ENCODE results near the gene ZNF492.
"Not testable (repeated sequence)": the region's sequence is repeated elsewhere in the genome, so short reads cannot be mapped to it uniquely, and the experiment has no call there.

ZNF492 gene

DNA sequence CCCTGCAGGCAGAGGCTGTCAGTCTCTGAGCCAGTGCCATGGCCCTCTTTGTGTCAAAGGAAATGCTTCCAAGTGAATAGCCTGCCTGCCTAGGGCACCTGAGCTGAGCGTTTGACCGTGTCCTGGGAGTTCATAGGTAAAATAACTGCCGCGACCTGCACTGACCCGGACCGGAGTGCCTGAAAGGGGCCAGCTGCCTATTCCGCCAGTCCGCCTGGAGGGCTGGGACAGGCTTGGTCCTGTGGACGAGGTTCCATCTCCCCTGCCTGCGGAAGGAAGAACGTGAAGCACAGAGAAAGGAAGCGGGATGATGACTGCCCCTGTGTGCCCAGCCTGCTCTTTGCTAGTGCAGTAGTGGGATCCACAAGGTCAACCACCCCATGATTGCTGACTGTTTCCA is 17.5 kb upstream of the ZNF492 start:
- H3K27ac ChIP-seq = no peak overlapping the region
- no peak for DNase-seq (ENCODE audit: low read depth, low spot score)

DNA sequence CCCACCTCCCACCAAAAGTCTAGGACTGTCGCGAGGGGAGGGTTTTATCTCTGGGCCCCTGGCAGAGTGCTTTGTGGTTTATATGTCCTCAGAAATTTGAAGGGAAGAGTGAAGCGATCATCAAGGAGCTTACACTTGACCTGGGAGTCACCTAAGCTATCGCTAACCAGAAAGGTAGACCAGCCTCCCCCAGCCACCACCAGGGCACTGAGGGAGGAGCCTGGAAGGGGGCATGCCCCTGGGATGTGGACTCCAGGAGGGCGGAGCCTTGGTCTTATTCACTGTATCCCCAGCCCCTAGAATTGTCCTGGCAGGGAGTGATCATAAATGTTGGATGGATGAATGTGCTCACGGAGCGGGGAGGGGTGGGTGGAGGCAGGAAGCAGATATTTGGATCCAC is 16.9 kb upstream of the ZNF492 start:
- not testable (repeated sequence) for H3K27ac ChIP-seq; DNase-seq (ENCODE audit: low read depth, low spot score)

DNA sequence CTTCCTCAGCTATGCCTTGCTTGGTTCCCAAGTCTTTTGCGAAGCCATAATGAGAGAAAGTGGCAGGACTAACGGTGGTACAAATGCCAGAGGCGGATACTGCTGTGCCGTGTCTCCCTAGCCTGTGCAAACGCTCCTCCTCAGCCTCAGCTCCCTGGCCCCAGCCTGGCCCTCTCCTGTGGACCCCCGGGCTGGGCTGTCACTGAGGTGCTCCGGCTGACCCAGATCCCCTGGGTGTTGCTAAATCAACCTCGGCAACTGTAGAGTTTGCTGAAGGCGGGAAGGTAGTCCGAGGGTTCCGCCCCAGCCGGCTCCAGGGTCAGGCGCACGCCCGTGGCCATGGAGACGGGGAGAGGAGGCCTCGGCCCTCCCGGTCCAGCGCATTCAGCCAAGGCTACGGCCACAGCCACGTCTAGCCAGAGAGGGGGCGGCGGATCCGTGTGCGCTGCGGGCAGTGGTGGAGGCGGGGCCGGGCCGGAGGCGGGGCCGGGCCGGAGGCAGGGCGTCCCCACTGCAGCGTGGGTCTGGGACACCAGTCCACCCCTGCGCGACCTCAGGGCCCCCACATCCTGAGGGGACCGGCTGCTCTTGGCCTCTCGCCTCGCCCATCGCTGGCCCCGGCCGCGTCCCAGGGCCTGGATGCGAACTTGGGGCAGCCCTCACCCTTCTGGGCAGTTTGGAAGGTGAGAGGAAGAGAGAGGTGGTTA is 16.4 kb upstream of the ZNF492 start:
- DNase-seq (ENCODE audit: low read depth, low spot score) = no peak
- no peak overlapping the region for H3K27ac ChIP-seq

DNA sequence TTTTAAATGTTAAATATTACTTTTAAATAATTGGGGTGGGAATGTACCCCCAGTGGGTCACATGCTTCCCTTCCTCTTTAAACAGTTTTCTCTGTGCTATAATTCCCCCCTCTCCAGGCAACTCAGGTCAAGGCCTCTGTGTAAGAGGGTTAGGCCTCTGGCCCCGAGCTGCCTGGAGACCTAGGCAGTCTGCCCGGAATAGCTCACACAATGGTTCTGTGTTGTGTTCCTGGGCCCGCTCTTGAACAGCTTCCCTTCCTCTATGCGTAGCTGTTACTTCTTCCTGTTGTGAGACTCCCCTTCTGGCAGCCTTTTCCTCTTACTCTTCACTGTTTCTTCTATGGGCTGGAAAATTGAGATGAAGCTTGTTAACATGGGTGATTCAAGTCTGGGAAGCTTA is 14.8 kb upstream of the ZNF492 start:
- DNase-seq (ENCODE audit: low read depth, low spot score) = no peak
- H3K27ac ChIP-seq = no peak overlapping the region

DNA sequence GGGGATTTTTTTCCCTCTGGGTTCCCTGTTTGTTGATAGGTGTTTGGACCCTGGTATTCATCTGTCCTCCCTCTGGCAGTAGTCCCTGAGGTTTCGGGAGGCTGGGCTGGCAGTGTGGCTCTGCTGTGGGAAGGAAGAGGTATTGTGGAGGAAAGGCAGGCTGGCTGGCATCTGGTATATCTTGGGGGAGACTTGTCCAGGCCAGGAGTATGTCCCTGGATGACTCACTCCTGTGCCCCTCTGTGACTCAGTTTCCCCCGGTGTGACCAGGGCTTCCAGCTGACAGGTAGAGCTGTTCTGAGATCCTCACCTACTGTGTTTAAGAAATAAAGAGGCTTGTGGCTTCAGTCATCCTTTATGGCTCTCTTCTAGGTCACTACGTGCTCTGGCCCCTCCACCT is 14.2 kb upstream of the ZNF492 start:
- no peak for DNase-seq (ENCODE audit: low read depth, low spot score)
- no peak overlapping the region for H3K27ac ChIP-seq

DNA sequence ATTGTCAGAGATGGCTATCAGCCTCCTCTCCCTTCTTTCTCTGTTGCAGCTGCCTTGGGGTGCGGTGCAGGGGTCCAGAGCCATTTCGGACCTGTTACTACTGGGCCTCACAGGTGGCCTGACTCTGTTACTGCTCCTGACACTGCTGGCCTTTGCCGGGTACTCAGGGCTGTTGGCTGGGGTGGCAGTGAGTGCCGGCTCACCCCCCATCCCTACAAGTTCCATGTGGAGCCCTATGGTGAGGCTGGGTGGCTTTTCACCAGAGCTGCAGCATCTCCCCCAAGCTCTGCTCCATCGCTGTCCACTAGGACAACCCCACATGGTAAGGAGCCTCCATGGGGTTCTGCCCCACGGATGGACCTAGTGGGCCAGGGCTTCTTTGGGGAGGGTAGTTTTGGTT is 13.7 kb upstream of the ZNF492 start:
- H3K27ac ChIP-seq = no peak overlapping the region
- no peak for DNase-seq (ENCODE audit: low read depth, low spot score)

DNA sequence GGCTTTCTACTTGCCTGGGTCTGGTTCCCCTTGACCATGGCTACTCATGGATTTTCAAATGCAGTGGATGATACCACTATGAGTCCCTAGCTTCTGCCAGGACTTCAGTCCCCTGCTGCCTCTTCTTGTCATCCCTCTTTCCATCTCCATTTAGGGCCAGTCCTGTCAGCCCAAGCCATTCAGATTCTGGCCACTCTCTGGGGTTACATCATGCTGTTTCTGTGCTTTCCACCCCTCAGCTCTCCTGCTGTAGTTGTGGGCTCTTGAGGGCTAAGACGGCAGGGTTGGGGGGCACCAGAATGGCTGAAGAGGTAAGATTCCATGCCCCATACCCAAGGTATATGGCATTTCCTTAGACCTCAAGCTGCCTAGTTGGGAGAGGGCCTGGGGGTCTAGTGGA is 13.2 kb upstream of the ZNF492 start:
- no peak overlapping the region for H3K27ac ChIP-seq
- DNase-seq (ENCODE audit: low read depth, low spot score) = no peak

DNA sequence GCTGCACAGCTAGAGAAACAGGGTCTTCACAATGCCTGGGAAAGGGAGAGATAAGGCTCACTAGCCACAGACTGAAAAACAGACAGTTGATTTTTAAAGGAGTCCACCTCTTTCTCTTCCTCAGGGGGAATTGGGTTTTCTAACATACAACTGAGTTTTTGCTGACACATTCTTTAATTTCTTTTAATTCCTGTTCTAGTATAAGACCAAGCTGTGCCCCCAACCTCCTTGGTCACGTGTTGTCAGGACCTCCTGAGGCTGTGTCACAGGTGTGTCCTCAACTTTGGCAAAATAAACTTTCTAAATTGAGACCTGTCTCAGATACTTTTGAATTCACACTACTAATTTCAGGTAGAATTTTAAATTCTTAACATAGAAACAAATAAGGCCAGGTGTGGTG is 12.1 kb upstream of the ZNF492 start:
- DNase-seq (ENCODE audit: low read depth, low spot score) = no peak
- H3K27ac ChIP-seq = no peak overlapping the region

DNA sequence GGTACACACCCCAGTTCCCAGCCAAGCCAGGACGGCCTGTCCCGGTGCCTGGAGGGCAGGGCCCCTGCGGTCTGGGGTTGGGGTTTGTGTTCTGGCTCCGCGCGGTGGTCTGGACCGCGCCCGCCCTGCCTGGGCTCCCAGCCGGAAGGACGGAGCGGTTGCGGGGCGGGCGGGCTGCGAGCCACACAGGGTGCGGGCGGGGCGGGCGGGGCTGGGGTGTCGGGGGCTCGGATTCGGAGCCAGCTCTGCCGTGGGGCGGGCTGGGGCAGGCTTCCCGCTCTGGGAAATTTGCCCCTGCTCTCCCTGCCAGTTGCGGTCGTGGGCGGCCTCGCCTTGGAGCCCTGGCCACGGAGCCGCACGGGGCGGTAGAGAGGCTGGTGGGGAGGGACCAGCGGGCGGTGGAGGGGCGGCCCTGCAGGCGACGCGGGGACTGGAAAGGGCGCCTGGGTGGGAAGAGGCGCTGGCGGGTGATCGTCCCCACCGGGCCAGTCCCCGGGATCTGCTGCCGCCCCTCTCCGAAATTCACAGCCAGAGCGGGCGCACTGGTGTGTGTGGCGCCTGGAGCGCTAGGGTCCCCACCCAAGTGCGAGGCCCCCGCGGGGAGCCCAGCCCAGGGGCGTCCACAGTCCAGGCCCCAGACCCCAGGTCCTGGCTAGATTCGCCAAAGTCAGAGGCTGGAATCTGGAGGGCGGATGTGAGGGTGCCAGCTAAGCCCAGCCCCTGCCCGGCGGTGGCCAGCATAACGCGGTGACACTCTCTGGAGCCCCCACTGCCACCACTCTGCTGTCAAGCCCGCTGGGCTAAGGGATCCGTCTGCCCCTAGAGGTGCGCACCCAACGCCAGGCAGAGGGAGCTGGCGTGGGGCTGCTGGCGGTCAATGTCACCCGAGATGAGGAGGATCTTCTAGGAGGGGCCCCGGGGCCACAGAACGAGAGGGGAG is 11.0 kb upstream of the ZNF492 start:
- H3K27ac ChIP-seq = no peak overlapping the region
- DNase-seq (ENCODE audit: low read depth, low spot score) = no peak

DNA sequence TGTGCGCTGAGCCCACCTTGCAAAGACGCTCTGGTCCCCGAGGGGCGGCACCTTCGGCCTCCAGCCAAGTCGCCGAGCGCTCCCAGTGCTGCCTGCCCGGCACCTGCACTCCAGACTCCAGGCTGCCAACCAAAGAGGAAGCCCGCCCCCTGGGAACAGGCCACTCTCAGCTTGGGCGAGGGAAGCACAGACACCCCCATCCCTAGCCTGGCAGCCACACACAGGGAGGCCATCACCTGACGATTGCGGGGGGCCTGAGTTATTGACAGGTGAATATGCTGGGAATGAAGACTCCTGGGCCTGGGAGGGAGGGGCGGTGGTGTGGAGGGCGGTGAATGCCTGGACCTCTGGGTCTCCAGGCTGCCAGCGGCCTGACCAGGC is 10.3 kb upstream of the ZNF492 start:
- no peak overlapping the region for H3K27ac ChIP-seq
- DNase-seq (ENCODE audit: low read depth, low spot score) = no peak

DNA sequence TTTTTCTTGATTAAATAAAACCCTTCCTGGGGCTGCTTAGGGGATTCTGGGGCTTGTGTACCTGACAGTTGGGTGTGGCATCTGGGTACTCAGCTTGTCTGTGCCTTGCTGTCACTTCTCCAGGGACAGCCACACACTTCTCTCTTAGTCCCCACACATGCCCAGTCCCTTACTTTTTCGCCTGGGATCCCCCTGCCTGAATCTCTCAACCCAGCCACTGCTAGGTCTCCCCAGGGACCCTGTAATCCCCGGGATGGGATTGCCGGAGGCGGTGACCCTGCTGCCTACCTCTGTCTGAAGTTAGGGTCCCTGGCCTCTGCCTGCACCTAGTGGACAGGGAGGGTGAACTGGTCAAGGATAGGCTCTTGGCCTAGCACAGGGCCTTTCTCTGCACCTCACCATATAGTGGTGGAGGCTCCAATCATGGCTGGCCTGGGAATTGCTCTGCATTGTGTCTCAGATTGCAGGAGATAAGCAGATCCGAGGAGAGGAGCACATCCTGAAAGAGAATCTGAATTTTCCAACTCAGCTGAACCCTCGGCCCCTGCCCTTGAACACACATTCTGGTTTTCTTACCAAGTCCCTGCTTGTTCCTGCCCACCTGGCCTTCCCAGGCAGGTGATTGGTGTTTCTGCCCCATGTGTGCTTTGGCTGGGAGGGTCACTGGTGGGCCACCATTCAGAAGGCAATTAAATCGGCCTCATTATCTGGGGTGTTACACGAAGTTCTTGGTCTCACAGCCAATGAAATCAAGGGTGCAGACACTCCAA is 8.7 kb upstream of the ZNF492 start:
- no peak overlapping the region for H3K27ac ChIP-seq
- DNase-seq (ENCODE audit: low read depth, low spot score) = no peak

DNA sequence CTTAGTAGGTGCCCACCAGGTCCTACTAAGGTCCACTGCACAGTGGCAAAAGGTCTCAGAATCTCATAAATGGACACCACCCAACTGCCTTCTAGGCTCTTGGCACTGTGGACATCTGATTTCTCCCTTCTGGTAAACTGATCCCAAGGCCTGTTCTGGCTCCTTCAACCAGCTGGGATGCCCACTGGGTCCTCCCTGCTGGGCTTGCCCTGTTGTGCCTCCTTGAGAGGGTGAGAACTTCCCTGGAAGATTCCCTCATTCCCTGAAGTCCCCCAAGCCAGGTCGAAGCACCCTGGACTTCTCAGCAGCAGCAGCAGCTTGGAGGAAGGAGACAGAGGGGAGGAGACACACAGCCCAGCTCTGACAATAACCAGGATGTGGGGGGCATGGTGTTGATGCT is 6.6 kb upstream of the ZNF492 start:
- H3K27ac ChIP-seq = no peak overlapping the region
- no peak for DNase-seq (ENCODE audit: low read depth, low spot score)

DNA sequence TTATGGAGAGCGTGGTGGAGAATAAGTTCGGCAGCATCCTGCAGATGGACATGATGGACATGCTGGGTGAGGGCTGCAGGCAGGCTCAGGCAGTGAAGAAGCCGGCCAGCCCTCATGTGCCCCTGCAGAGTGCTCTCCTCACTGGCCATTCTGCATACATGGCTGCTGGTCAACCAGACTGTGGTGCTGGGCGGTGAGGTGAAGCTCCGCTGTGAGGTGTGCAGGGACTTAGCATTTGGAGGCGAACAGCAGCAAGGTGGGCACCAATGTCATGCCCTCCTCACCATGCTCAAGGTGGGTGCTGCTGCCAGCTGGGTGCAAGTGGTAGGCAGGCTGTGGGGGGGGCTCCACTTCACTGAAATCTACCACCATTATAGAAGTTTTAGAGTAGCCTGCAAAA is 5.7 kb upstream of the ZNF492 start:
- no peak overlapping the region for H3K27ac ChIP-seq
- no peak for DNase-seq (ENCODE audit: low read depth, low spot score)

DNA sequence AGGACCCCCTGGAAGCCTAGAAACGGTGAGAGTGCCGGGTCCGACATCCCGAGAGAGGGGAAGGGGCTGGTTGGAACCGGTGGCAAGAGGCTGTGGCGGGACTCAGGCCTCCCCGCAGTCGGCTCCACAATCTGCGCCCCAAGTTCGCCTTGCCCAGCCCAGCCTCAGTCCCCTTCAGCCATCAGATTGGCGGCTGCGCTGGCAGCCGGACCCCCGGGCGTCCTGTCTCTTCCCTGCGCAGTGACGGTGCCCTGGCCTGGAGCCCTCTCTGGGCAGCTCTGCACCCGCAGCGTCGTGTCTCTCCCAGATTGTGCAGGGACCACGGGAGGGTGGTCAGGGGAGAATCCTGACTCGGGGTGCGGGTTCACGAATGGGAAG is 315 bp downstream of the ZNF492 start:
- no peak overlapping the region for H3K27ac ChIP-seq
- DNase-seq (ENCODE audit: low read depth, low spot score) = no peak

DNA sequence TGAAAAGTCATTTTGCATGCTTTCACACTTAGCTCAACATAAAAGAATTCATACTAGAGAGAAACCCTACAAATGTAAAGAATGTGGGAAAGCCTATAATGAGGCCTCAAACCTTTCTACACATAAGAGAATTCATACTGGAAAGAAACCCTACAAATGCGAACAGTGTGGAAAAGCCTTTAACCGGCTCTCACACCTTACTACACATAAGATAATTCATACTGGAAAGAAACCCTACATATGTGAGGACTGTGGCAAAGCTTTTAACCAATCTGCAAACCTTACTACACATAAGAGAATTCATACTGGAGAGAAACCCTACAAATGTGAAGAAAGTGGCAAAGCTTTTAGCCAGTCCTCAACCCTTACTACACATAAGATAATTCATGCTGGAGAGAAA is 51.4 kb downstream of the ZNF492 start:
- H3K27ac ChIP-seq; DNase-seq (ENCODE audit: low read depth, low spot score): not testable (repeated sequence)

DNA sequence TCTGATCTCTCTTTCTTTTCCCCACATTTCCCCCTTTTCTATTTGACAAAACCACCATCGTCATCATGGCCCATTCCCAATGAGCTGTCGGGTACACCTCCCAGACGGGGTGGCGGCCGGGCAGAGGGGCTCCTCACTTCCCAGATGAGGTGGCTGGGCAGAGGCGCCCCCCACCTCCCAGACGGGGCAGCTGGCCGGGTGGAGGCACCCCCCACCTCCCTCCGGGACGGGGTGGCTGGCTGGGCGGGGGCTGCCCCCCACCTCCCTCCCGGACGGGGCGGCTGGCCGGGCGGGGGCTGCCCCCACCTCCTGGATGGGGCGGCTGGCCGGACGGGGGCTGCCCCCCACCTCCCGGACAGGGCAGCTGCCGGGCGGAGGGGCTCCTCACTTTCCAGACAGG is 68.5 kb downstream of the ZNF492 start:
- H3K27ac ChIP-seq; DNase-seq (ENCODE audit: low read depth, low spot score): not testable (repeated sequence)

DNA sequence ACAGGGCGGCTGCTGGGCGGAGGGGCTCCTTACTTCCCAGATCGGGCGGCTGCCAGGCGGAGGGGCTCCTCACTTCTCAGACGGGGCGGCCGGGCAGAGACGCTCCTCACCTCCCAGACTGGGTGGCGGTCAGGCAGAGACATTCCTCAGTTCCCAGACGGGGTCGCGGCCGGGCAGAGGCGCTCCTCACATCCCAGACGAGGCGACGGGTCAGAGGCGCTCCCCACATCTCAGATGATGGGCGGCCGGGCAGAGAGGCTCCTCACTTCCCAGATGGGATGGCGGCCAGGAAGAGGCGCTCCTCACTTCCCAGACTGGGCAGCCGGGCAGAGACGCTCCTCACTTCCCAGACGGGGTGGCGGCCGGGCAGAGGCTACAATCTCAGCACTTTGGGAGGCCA is 69.0 kb downstream of the ZNF492 start:
- not testable (repeated sequence) for DNase-seq (ENCODE audit: low read depth, low spot score); H3K27ac ChIP-seq

DNA sequence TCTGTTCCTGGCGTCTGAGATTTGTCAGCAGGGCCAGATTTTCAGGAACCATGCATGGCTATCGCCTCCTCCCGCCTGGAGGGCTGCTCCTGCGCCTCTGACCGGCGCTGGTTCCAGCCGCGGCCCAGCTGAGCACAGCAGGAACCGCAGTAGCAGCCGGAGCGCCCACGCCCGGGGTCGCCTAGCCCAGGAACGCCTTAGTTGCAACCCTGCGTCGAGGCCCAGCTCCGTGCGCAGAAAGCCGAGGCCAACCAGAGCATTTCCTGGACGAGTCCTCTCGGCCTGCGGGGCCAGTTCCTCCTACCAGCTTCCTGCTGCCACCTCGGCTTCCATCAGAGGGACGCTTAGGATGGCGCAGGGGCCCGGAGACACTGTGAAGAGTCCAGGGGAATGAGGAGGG is 74.9 kb downstream of the ZNF492 start:
- DNase-seq (ENCODE audit: low read depth, low spot score) = no peak
- no peak overlapping the region for H3K27ac ChIP-seq

Measured in epithelial cell of prostate (primary cell).